Fibroblast of pulmonary artery (primary cell): Measurements from ENCODE around the gene GDPD2.
A peak's percentile ranks its signal among the peaks of the same experiment; 100 is the strongest.

Experiments
- DNase-seq: peaks from one replicate; pipeline ENCODE4 v3.0.0-alpha.2; 2010; ENCODE audit warnings: low read depth
- H3K4me3 ChIP-seq: replicated peaks from 2 replicates; pipeline ENCODE4 v1.5.1; 2011; ENCODE audit warnings: low read depth, mild to moderate bottlenecking, control low read depth, low read length, moderate library complexity
- TF ChIP-seq, protein P1 (sequence below): IDR thresholded peaks from 2 replicates; pipeline ENCODE4 v1.5.1; 2011; ENCODE audit warnings: mild to moderate bottlenecking, control low read depth, low read length, inconsistent platforms; ENCODE audit errors: missing control alignments

Gene GDPD2

GRCh38 chrX:70445951-70446350 is 22.8 kb downstream of the GDPD2 start:
- H3K4me3 ChIP-seq, result no peak overlapping the region
- TF ChIP-seq, protein P1, sequence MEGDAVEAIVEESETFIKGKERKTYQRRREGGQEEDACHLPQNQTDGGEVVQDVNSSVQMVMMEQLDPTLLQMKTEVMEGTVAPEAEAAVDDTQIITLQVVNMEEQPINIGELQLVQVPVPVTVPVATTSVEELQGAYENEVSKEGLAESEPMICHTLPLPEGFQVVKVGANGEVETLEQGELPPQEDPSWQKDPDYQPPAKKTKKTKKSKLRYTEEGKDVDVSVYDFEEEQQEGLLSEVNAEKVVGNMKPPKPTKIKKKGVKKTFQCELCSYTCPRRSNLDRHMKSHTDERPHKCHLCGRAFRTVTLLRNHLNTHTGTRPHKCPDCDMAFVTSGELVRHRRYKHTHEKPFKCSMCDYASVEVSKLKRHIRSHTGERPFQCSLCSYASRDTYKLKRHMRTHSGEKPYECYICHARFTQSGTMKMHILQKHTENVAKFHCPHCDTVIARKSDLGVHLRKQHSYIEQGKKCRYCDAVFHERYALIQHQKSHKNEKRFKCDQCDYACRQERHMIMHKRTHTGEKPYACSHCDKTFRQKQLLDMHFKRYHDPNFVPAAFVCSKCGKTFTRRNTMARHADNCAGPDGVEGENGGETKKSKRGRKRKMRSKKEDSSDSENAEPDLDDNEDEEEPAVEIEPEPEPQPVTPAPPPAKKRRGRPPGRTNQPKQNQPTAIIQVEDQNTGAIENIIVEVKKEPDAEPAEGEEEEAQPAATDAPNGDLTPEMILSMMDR, result no peak
- DNase-seq, result no peak

- DNase-seq, result no peak
- H3K4me3 ChIP-seq, result no peak overlapping the region
- TF ChIP-seq, protein P1, result no peak
Measured at GRCh38 chrX:70446380-70447350, 23.6 kb downstream of the GDPD2 start.

GRCh38 chrX:70449457-70449966 is 26.4 kb downstream of the GDPD2 start:
- no peak overlapping the region for H3K4me3 ChIP-seq
- TF ChIP-seq, protein P1, result no peak
- DNase-seq, result no peak

DNA sequence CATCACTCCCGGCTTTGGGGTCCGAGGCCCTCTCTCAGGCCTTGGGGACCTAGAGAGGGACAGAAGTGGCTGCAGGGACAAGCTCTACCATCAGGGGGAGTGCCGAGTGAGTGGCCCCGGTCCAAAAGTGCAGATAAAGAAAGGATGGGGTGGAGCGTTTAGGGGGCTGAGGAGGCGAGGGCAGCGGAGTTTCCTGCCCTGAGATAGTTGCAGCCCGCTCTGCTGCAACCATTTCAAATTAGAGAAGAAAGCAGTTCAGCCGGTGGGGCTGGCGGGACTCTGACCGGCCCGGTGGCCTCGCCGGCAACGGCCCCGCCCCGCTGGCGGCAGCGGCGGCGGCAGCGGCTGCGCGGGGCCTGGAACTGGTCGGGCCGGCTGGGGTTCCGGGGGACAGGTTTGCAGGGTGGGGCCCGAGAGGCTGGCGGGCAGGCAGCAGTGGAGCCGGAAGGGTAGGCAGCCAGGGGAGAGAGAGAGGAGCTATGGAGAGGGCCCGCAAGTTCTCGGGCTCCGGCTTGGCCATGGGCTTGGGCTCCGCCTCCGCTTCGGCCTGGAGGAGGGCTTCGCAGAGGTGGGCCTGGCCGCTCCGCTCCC is 29.1 kb downstream of the GDPD2 start:
- H3K4me3 ChIP-seq, result peak overlapping the region; percentile 54
- peak; percentile 44 for DNase-seq
- TF ChIP-seq, protein P1, result peak; percentile 61

- DNase-seq, result no peak
- TF ChIP-seq, protein P1, result no peak
- H3K4me3 ChIP-seq, result peak overlapping the region; percentile 54
Measured at GRCh38 chrX:70453024-70453618, 30.0 kb downstream of the GDPD2 start.

GRCh38 chrX:70454441-70455365 is 31.6 kb downstream of the GDPD2 start:
- DNase-seq, result peak; percentile 59
- H3K4me3 ChIP-seq, result peak overlapping the region; percentile 52
- TF ChIP-seq, protein P1, result peak; percentile 86
